HG02642 (cell line): ENCODE data around the gene NSG1.
"Not testable (repeated sequence)": the region's sequence is repeated elsewhere in the genome, so short reads cannot be mapped to it uniquely, and the experiment has no call there.

Experiments
- ATAC-seq: cut with Tn5 transposase; IDR thresholded peaks from one replicate; pipeline ENCODE4 v1.9.1; 2021; ENCODE audit warnings: mild to moderate bottlenecking; ENCODE audit not compliant: unreplicated experiment, poor library complexity

Gene NSG1, protein sequence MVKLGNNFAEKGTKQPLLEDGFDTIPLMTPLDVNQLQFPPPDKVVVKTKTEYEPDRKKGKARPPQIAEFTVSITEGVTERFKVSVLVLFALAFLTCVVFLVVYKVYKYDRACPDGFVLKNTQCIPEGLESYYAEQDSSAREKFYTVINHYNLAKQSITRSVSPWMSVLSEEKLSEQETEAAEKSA

DNA sequence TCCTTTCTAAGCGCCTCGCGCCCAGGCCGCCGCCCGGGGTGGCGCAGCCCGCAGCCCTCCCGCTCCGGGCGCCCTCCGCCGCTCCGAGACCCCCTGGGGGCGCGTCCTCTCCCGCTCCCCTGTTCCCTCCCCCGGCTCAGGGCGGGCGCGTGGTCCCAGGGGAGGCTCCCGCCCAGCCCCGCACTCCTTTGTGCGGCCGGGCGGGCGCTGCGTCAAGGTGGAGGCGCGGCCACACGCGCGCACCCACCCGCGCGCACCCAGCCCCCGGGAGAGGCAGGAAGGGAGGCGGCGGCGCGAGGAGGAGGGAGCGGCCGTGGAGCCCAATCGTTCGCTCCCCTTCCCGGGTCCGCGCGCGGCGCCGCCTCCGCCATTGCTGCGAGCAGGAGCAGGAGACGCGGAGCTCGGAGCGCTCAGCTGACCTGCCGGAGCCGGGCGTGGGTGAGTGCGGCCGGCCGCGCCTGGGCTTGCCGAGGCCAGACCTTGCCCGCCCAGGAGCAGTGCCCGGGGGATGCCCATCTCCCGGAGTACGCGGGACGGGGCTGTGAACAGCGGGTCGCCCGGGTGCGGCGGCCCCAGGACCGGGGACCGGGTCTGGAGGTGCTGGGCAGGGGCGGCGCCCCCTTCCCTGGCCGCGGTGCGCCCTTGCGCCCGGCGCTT lies at the start of gene NSG1:
Gene NSG1 (plus strand): TSS at position 367 of the 657 bp plus-strand sequence. CDS start 528 bp downstream, outside the sequence.
- ATAC-seq: no peak

DNA sequence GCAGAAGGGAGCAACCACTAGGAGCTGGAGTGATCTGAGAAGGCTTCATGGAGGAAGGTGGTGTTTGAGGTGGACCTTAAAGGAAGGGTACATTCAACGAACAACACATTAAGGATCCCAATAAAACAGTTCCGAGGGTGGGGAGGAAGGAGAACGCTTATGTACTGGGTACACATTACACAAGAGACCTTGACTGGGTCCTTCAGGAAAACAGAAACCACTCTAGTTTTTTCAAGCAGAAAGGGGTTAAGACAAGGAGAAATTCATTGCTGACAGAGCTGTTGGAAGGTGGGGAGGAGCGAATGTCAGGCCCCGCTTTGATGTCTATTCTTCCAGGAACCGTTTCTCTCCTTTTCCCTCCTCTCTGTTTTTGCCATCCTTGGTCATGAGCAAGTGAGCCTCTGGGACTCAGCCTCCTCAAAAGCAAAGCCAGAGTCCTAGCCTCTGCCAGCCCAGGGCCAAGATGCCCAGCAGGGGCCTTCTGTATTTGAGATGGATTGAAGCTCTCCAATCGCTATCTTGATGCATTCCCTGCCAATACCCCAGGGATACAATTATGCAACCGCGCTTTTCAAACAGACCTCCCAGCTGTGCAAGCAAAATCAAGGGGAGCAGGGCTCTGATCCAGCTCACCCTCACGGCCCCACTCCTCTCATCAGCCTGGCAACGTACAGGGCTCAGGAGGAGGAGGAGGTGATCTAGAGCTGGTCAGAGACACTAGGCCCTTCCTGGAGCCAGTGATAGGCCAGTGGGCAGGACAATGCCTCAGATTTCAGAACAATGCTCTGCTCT lies 48.5 kb upstream of the NSG1 start:
- no peak for ATAC-seq

DNA sequence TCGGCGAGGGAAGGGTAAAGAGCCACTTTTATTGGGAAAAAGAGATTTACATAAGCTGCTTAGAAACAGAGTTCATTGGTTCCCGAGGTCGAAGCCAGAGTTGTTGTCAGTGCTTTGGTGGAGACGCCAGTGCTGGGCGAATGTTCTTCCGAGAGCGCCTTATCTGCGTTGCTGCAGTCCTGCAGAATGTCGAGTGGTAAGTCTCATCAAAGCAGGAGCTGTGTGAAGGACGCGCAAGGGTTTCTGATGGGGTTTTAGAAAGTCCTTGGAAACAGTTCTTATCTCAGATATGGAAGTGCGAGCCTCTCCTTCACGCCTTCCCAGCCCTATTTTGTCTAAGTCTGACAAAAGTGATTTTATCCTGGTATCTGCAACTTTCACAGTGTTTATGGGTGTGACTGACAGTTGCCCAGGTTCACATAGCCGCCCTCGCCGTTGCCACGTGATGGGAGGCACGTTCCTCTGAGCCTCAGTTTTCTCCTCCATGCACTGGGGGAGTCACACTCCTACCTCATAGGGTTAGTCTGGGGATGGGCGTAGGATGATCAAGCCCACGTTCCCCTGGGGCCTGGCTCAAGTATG lies 47.3 kb upstream of the NSG1 start:
- ATAC-seq: no peak

DNA sequence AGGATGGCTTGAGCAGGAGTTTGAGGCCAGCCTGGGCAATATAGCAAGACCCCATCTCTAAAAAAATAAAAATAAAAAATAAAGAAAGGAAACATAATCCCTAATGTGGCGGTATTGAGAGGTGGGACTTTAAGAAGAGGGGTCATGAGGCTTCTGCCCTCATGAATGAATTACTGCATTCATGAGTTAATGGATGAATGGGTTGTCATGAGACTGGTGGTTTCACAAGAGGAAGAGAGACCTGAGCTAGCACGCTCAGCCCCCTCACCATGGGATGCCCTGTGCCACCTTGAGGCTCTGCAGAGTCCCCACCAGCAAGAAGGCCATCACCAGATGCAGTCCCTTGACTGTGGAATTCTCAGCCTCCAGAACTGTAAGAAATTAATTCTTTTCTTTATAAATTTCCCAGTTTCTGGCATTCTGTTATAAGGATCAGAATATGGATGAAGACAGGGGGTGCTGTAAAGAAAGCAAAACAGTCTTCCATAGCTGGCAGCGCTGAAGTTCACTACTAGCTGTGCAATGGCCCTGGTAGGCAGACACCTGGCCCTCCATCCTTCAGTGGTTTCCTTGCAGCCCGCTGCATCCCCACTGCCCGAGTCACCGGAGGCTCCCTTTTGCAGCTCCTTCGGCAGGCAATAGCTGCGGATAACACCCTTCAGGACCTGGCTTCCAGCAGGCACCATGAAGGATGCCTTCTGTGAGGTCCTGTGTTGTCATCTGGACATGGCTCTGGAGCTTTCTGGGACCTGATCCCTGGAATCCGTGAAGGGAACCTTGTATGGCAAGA lies 44.8 kb upstream of the NSG1 start:
- no peak for ATAC-seq

DNA sequence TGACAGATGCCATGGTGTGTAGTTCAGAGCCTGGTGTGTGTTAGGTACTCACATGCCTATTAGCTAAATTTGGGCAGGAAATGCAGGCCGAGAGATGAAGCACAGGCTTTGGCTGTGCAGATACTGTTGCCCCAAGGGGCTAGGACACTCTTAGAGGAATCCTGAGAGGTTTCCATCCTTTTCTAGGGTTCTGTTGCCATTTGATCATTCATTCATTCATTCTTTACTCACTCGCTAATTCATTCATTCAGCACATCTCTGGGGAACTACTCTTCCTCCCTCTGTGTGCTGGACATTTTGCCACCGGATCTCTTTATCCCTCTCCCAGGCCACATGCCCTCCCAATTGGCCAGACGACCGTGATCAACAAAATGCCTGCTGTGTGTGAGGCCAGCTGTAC lies 43.9 kb upstream of the NSG1 start:
- ATAC-seq: no peak

DNA sequence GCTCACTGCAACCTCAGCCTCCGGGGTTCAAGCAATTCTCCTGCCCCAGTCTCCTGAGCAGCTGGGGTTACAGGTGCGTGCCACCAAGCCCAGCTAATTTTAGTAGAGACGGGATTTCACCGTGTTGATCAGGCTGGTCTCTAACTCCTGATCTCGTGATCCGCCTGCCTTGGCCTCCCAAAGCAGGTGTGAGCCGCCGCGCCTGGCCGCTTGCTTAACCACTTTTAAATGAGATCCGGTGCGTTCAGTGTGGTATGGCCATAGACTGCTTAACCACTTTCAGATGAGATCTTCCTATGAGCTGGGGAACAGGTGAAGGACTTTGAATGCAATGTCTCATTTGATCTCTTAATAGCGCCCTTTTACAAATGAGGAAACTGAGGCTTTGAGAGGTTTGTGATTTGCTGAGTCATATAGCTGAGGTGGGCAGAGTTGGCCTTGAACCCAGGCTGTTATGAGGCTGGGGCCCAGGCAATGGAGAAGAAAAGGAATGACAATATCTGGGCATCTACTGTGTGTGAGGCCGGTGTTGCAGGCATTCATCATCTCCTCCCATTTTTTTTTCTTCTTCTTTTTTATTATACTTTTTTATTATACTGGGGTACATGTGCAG lies 41.9 kb upstream of the NSG1 start:
- peak; percentile 90 for ATAC-seq

DNA sequence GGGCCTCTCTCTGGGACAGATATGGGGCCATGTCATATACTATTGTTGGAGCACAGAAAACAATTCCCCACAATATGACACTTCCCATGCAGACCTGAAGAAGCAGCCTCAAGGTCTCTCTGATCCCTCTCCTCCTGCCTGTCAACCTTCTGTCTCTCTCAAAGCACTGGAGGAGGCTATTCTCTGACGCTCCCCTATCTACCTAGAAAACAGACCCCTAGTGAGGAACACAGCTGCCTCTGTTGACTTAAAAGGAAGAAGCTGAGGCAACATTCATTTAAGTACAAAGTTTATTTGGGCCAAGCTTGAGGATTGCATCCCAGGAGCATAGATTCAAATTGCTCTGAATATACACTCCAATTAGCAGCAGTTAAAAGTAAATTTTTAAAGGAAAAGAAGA lies 39.3 kb upstream of the NSG1 start:
- no peak for ATAC-seq

DNA sequence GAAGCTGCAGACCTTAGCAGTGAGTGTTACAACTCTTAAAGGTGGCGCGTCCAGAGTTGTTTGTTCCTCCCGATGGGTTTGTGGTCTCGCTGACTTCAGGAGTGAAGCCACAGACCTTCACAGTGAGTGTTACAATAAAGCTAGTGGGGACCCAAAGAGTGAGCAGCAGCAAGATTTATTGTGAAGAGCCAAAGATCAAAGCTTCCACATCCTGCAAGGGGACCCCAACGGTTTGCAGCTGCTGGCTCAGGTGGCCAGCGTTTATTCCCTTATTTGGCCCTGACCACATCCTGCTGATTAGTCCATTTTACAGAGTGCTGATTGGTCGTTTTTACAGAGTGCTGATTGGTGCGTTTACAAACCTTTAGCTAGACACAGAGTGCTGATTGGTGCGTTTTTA lies 38.3 kb upstream of the NSG1 start:
- ATAC-seq: not testable (repeated sequence)

DNA sequence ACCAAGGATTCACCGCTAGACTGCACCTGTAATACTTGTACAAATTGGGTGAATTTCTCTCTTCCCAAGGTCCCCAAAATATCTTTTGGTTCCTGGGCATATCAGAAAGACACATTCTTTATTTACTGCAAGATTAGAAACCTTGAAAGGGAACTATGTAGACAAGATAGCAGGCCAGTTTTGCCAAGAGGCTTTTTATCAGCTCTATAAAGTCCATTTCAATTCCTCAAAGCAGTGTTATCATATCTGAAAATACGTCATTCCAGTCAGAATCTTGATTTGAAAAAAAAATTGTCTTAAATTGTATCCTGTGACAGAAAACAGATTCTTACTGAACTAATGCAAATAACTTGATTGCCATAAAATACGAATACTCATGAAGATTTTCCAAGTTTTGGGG lies 37.0 kb upstream of the NSG1 start:
- no peak for ATAC-seq

DNA sequence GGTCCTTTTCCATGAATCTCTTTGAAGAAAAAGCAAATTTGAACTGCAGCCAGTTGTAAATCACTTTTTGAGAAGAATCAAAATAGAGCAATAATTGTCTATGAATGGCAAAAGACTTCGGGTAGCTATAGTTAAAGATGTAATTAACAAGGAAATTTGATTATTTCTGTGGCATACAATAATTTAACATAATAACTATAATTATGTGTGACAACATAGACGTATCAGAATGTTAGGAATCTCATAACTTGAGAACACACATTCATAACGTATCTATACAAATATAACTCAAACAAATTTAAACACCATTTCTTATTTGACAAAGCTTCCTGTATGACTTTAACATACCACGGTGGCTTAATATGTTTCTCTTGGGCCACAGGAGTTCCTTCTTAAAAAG lies 36.0 kb upstream of the NSG1 start:
- no peak for ATAC-seq

DNA sequence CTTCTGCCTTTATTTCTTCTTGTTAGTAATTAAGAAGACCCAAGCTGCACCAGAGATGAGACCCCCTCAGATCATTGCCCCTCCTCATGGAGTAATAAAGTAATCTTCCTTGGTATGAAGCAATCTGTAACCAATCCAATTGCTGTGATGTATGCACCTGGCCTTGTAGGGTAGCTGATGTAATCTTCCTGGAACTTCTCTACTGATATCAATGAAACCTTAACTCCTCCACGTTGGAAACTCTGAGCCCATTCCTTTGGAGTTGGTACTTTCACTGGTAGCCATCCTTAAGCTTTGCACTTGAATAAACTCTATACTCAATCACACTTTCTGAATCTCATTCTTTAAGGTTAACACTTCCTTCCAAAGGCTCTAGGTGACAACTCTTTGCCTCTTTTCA lies 31.6 kb upstream of the NSG1 start:
- ATAC-seq: no peak

DNA sequence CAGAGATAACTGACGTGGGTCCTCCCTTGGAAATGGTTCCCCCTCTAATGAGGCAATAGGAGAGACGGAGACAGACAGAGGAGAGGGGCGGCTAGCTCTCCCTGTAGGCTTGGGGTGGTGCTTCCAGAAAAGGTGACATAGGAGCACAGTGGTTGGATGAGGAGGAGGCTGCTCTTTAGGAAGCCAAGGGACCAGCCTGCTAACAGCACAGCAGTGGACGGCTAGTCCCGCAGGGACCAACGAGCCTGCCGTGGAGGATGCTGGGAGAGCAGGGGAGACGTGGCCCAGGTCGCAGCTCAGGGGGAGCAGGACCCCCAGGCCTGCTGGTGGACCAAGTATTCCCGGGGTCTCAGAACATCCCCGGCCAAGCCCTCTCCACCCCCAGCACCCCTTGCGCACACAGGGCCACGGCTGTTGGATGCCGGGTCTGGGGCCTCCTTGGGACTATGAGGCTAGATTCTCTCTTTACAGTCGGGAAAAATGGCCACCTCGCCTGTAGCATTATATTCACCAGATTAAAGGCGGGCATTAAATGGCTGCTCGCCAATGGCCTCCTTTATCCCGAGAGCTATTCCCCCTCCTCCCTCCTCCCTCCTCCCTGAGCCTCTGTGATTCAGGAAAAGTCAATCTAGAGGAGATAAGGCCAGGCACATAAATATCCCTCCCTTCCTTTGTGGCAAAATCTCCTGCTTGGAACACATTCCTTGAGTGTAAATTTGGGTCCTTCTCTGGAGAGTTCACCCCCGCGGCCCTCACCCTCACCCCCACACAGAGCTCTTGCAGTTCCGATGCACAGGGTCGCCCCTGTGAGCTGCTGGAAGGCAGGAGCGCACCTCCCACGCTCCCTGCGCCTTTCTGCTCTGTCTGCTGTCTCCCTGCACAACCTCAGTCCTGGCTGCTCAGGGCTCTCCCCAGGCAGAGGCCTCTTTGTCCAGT lies 30.5 kb upstream of the NSG1 start:
- ATAC-seq: no peak

DNA sequence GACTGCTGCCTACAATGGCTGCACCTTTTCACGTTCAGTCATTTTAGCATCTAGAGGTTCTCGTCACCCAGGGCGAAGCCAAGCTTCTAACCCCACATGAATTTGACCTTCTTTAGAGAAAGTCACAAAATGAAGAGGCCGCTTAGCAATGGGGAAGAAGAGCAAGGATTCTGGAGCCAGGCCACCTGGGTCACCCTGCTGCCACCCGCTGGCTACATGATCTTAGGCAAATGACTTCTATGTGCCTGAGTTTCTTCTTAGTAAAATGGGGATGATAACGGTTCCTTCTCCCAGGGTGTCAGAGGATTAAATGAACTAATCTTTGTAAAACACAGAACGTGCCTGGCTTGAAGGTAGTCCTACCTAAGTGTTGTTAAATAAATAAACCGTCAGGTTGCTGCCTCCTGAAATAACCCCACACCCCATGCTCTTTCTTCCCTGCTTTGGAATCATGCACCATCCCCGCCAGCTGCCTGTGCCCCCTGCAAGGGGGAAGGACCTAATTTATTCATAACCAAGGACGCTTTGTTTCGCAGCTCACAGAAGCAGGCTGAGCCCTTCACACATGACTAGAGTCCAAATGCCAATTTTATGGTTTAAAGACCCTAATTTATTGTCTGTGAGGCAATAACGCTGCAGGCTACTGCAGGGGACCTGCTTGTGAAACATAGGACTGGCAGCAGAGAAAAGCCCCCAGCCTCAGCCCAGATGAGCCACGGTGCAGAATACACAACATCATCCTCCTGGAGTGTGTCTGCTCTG lies 28.6 kb upstream of the NSG1 start:
- no peak for ATAC-seq

DNA sequence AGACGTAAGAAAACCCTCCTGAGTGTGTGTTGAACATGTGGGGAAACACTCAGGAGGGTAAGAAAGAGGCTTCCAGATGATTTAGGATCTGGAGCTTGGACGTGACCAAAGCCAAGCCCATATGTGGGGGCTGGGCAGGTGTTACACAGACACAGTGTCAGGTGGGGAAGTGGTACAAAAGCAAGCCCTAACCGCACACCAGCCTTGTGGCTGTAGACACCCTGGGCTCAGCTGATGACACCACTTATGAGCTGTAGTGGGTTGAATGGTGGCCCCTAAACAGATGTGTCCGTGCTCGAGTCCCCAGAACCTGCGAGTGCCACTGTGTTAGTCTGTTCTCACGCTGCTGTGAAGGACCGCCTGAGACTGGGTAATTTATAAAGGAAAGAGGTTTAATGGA lies 25.0 kb upstream of the NSG1 start:
- no peak for ATAC-seq

DNA sequence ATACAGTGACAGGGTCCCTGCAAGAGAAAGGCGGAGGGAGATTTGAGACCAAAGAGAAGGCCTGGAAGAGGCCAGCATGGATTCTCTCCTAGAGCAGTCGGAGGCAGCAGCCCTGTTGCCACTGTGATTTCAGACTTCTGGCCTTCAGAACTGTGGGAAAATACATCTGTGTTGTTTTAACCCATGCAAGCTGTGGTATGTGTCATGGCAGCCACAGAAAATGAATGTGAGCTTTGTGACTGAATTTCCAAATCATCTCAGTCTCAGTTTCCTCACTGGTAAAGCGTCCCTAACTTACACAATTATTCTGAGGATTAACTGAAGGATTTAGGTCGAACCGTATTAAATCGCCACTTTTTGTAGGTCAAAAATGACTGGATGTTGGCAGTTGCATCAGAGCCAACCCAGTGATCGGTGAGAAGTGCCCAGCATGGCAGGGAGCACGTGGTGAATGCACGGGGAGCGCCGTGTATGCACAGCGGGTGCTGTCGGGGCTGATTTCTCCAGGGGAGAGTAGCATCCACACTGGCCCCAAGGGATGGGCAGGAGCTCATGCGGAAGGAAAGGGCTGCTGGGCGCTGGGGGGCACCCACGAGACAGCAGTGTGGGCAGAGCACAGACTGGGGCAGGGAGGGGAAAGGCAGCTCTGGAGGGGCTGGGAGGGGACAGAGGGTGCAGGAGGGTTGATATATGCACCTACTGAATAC lies 23.8 kb upstream of the NSG1 start:
- ATAC-seq: no peak

DNA sequence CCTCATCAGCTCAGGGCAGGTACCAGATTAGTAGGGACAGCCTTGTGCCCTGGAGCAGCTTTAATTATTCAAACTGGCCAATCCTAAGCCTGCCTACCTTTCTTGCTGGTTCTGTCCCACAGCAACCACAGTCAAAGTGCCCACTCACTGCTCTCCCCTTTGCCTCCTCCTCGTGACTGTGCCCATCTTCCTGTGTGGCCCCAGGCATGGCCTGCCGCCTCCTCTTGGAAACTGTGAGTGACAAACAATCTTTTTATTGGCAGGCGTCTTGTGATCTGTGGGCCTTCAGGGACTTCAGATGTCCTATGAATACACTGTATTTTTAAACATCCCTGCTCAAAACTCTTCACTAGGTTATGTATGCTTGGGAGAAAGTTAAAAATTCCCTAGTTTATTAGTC lies 22.8 kb upstream of the NSG1 start:
- no peak for ATAC-seq

DNA sequence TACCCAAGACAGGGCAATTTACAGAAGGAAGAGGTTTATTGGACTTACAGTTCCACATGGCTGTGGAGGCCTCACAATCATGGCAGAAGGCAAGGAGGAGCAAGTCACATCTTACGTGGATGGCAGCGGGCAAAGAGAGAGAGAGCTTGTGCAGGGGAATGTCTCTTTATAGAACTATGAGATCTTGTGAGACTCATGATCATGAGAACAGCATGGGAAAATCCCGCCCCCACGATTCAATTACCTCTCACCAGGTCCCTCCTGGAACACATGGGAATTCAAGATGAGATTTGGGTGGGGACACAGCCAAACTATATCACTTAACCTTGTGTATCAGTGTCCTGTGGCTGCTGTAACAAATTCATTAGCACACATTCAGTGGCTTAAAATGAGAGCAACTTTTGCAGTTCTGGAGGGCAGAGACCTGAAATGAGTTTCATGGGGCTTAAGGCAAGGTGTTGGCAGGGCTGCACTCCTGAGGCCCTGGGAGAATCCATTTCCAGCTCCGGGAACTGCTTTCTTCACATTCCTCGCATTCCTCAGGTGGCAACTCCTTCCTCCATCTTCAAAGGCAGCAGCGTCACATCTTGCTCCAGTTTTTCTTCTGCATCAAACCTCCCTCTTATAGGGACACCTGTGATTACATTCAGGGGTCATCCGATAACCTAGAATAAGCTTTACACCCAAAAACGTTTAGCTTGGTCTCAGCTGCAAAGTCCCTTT lies 22.3 kb upstream of the NSG1 start:
- no peak for ATAC-seq
